Fibroblast of lung (primary cell): ENCODE measurements around the gene SPATS2L. TPM values are rescaled to one million over a fixed set of nuclear protein-coding genes. Genes with fewer than 3 reads are reported as not detected.

Source experiments
- DNase-seq, 2 donors: peaks; one replicate each; pipeline versions ENCODE4 v3.0.0 to v3.0.0-alpha.2; 2010; ENCODE audit warnings: low read depth in 2 of 2
- H2AFZ ChIP-seq: 2 replicates; pipeline ENCODE4 v1.5.1; 2012; ENCODE audit warnings: low read length, control low read depth, inconsistent platforms
- H3K27ac ChIP-seq: 2 replicates; pipeline ENCODE4 v1.5.1; 2011; ENCODE audit warnings: low read length, control low read depth; ENCODE audit not compliant: insufficient read depth
- H3K27me3 ChIP-seq: 2 replicates; pipeline ENCODE4 v1.5.1; 2011; ENCODE audit warnings: mild to moderate bottlenecking, low read length; ENCODE audit not compliant: control insufficient read depth, insufficient read depth
- H3K36me3 ChIP-seq: 2 replicates; pipeline ENCODE4 v1.5.1; 2011; ENCODE audit warnings: low read length; ENCODE audit not compliant: control insufficient read depth, insufficient read depth
- H3K4me1 ChIP-seq: 2 replicates; pipeline ENCODE4 v1.5.1; 2011; ENCODE audit warnings: low read length; ENCODE audit not compliant: control insufficient read depth, insufficient read depth; ENCODE audit errors: extremely low read depth
- H3K4me2 ChIP-seq: 2 replicates; pipeline ENCODE4 v1.5.1; 2011; ENCODE audit warnings: low read length, control low read depth; ENCODE audit not compliant: insufficient read depth; ENCODE audit errors: extremely low read depth
- H3K4me3 ChIP-seq, 4 experiments: fragments of 200-600 bp in 1 of 4; sonication (generic) in 1 of 4; replicated peaks in 1 of 4; 2 replicates each; pipeline ENCODE4 v1.5.1; 2011 to 2016; ENCODE audit warnings: low read length in 4 of 4, low read depth in 3 of 4, mild to moderate bottlenecking in 3 of 4, control low read depth in 2 of 4, inconsistent platforms in 1 of 4, mixed read lengths in 1 of 4; ENCODE audit not compliant: insufficient read depth in 1 of 4; ENCODE audit errors: control extremely low read depth in 1 of 4
- H3K79me2 ChIP-seq: 2 replicates; pipeline ENCODE4 v1.5.1; 2012; ENCODE audit warnings: mild to moderate bottlenecking, low read length, inconsistent platforms; ENCODE audit not compliant: control insufficient read depth, insufficient read depth
- H3K9ac ChIP-seq: 2 replicates; pipeline ENCODE4 v1.5.1; 2011; ENCODE audit warnings: mild to moderate bottlenecking, low read length, control low read depth; ENCODE audit not compliant: insufficient read depth
- H3K9me3 ChIP-seq: 2 replicates; pipeline ENCODE4 v1.5.1; 2012; ENCODE audit warnings: low read depth, low read length; ENCODE audit not compliant: control insufficient read depth, insufficient read depth
- H4K20me1 ChIP-seq: 2 replicates; pipeline ENCODE4 v1.5.1; 2011; ENCODE audit warnings: low read length; ENCODE audit not compliant: control insufficient read depth, insufficient read depth; ENCODE audit errors: extremely low read depth
- EZH2 ChIP-seq: IDR thresholded peaks from 2 replicates; pipeline ENCODE4 v1.5.1; 2012; ENCODE audit warnings: low read length, control low read depth, mild to moderate bottlenecking; ENCODE audit errors: missing control alignments
- polyA plus RNA-seq, 2 donors: library from polyadenylated mRNA; depleted of rRNA in 1 of 2; stranded (reverse) in 1 of 2; unstranded in 1 of 2; fragments of >200 nt; gene quantifications; 2 replicates each; pipeline ENCODE4 v1.2.1, GENCODE V29; 2011 to 2012; ENCODE audit warnings: missing spikeins in 1 of 2
- total RNA-seq: library from RNA; depleted of rRNA; stranded (reverse); fragments of >200 nt; gene quantifications from 2 replicates; pipeline ENCODE4 v1.2.1, GENCODE V29; 2014
- TF ChIP-seq, protein P1 (sequence below), 2 donors: IDR thresholded peaks in 1 of 2; conservative IDR thresholded peaks in 1 of 2; 1 replicate in 1 of 2; 2 replicates in 1 of 2; pipeline ENCODE4 v1.5.1; 2011 to 2012; ENCODE audit warnings: low read length in 2 of 2, control low read depth in 1 of 2, inconsistent platforms in 1 of 2, low read depth in 1 of 2, mild to moderate bottlenecking in 1 of 2

Gene SPATS2L
- total and polyA plus RNA-seq, 2 donors (not counting 1 experiment from before 2014, with no cell fraction given), result 73.8 to 291 TPM

DNA sequence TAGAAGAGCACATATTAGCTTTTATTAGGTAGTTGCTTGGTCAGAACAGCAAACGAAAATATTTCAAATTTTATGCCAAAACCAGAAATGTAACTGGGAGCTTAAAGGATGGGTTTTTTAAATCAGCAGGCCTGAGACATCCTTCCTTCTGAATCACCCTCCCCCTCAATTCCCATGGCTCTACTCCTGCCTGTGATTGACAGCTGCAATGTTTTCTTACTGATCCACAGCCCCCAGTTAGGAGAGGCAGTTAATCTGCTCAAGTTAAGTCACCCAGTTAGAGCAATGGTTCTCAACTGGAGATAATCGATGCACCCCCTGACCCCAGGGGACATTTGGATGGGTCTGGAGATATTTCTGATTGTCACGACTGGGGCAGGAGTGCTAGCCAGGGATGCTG, 178.4 kb downstream of the SPATS2L start:
- Histone ChIP-seq H3K9me3 (no peaks in the 10 kb centered on the region), H3K4me2 (no peak overlapping the region), H2AFZ (no peak overlapping the region), H3K4me3 (no peak overlapping the region), H3K36me3 (peaks cover 5% of the 10 kb centered on the region), H3K27ac (no peak overlapping the region), H3K79me2 (no peaks in the 10 kb centered on the region), H3K9ac (no peak overlapping the region), H3K4me1 (peaks cover 9% of the 10 kb centered on the region), H4K20me1 (no peaks in the 10 kb centered on the region), H3K27me3 (no peaks in the 10 kb centered on the region)
- DNase-seq, result peak in 1 of 2 donors; percentile 38
- no peak for TF ChIP-seq EZH2
- TF ChIP-seq, protein P1, sequence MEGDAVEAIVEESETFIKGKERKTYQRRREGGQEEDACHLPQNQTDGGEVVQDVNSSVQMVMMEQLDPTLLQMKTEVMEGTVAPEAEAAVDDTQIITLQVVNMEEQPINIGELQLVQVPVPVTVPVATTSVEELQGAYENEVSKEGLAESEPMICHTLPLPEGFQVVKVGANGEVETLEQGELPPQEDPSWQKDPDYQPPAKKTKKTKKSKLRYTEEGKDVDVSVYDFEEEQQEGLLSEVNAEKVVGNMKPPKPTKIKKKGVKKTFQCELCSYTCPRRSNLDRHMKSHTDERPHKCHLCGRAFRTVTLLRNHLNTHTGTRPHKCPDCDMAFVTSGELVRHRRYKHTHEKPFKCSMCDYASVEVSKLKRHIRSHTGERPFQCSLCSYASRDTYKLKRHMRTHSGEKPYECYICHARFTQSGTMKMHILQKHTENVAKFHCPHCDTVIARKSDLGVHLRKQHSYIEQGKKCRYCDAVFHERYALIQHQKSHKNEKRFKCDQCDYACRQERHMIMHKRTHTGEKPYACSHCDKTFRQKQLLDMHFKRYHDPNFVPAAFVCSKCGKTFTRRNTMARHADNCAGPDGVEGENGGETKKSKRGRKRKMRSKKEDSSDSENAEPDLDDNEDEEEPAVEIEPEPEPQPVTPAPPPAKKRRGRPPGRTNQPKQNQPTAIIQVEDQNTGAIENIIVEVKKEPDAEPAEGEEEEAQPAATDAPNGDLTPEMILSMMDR (conservative IDR thresholded peaks at IDR 0.05 in 1 of 2, IDR thresholded peaks at IDR 0.05 in 1 of 2; ENCODE audit: low read depth in 1 of 2, low read length in 2 of 2), result no peak

DNA sequence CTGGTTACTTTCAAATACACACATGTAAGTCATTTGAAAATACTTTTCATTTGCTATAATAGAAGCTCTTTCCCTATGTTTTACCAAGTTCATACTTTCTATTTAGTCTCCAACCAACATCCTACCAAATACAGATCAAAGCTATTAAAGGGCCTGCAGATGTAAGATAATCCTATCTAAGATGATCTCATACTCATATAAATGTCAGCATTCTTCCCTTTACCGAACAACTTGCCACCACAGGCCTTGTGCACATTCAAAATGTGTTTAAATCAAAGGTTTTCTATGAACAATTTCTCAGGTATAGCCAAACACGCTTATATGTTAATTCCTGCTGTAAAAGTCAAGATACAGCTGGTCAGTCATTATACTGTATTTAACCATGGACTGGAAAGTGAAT, 180.0 kb downstream of the SPATS2L start:
- H3K36me3 ChIP-seq, result peaks cover 5% of the 10 kb centered on the region
- no peaks in the 10 kb centered on the region for H3K27me3 ChIP-seq
- H3K4me2 ChIP-seq, result no peak overlapping the region
- no peak overlapping the region for H3K27ac ChIP-seq
- H3K79me2 ChIP-seq, result no peaks in the 10 kb centered on the region
- no peaks in the 10 kb centered on the region for H4K20me1 ChIP-seq
- H3K9ac ChIP-seq, result no peak overlapping the region
- peak in 1 of 2 donors; percentile 25 for DNase-seq
- H3K9me3 ChIP-seq, result no peaks in the 10 kb centered on the region
- TF ChIP-seq, protein P1 (conservative IDR thresholded peaks at IDR 0.05 in 1 of 2, IDR thresholded peaks at IDR 0.05 in 1 of 2; ENCODE audit: low read depth in 1 of 2, low read length in 2 of 2), result no peak
- no peak for TF ChIP-seq EZH2
- no peak overlapping the region for H2AFZ ChIP-seq
- no peaks in the 10 kb centered on the region for H3K4me1 ChIP-seq
- no peak overlapping the region for H3K4me3 ChIP-seq

DNA sequence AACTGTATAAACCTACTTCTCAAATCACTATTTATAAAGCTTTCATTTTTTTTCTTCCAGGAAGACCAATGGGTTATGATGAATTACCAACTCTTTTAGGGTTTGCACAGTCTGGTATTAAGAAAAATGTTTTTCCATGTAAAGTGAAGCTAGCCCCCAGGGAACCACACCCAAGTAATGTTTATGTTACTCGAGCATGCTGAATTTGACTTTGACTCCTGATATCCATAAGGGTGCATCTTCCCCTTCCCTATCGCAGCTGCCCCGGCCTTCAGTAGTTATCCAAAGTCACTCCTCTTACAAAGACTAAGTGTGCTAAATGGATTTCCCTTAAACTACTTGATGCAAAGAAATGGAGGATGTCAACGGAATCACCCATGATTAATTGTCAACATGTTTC, 181.7 kb downstream of the SPATS2L start:
- no peaks in the 10 kb centered on the region for H3K27me3 ChIP-seq
- H3K27ac ChIP-seq, result no peak overlapping the region
- no peaks in the 10 kb centered on the region for H4K20me1 ChIP-seq
- H2AFZ ChIP-seq, result no peak overlapping the region
- H3K9me3 ChIP-seq, result no peaks in the 10 kb centered on the region
- H3K4me2 ChIP-seq, result no peak overlapping the region
- no peak overlapping the region for H3K9ac ChIP-seq
- peaks cover 3% of the 10 kb centered on the region for H3K36me3 ChIP-seq
- no peak for TF ChIP-seq EZH2
- TF ChIP-seq, protein P1 (conservative IDR thresholded peaks at IDR 0.05 in 1 of 2, IDR thresholded peaks at IDR 0.05 in 1 of 2; ENCODE audit: low read depth in 1 of 2, low read length in 2 of 2), result no peak
- H3K4me3 ChIP-seq, result no peak overlapping the region
- DNase-seq, result no peak
- no peaks in the 10 kb centered on the region for H3K79me2 ChIP-seq
- H3K4me1 ChIP-seq, result no peaks in the 10 kb centered on the region
